Transverse colon (tissue), 4 donors: Measurements from ENCODE around the gene GLA. TPM values are rescaled to one million over a fixed set of nuclear protein-coding genes. Genes with fewer than 3 reads are reported as not detected.

Experiments
- DNase-seq: peaks from one replicate; pipeline ENCODE4 v3.0.0-alpha.2; 2019
- H3K27ac ChIP-seq, 4 donors: fragments of 200-600 bp; sonication (generic); 2 replicates each; pipeline ENCODE4 v1.5.1; 2016 to 2018; ENCODE audit warnings: inconsistent platforms in 4 of 4
- H3K27me3 ChIP-seq: fragments of 200-600 bp; sonication (generic); 2 replicates; pipeline ENCODE4 v1.5.1; 2017; ENCODE audit warnings: inconsistent platforms
- H3K36me3 ChIP-seq, 4 donors: fragments of 200-600 bp; sonication (generic); 2 replicates each; pipeline ENCODE4 v1.5.1; 2017 to 2019; ENCODE audit warnings: inconsistent platforms in 4 of 4
- H3K4me1 ChIP-seq, 4 donors: fragments of 200-600 bp; sonication (generic); 2 replicates each; pipeline ENCODE4 v1.5.1; 2017 to 2020; ENCODE audit warnings: inconsistent platforms in 4 of 4
- H3K4me3 ChIP-seq, 4 donors: fragments of 200-600 bp; sonication (generic); 1 replicate in 1 of 4; 2 replicates in 3 of 4; pipeline versions ENCODE4 v1.5.1 to v1.6.1; 2017 to 2019; ENCODE audit warnings: inconsistent platforms in 4 of 4
- H3K9me3 ChIP-seq, 2 donors: fragments of 200-600 bp; sonication (generic); 2 replicates each; pipeline ENCODE4 v1.5.1; 2017 to 2019; ENCODE audit warnings: inconsistent platforms in 2 of 2
- EP300 ChIP-seq: sonication (generic); formaldehyde crosslinking; IDR thresholded peaks from one replicate; pipeline ENCODE4 v1.6.1; 2017; ENCODE audit warnings: antibody characterized with exemption, low read depth
- POLR2A ChIP-seq: fragments of 450-650 bp; IDR thresholded peaks from one replicate; pipeline ENCODE4 v1.6.1; 2016; ENCODE audit warnings: antibody characterized with exemption, mild to moderate bottlenecking, moderate library complexity
- POLR2AphosphoS5 ChIP-seq, 3 donors: sonication (generic); formaldehyde crosslinking; IDR thresholded peaks; one replicate each; pipeline ENCODE4 v1.6.1; 2016; ENCODE audit warnings: antibody characterized with exemption in 3 of 3
- WGBS, 2 donors: methylation state at CpG; one replicate each; pipeline ENCODE4 v1.1.5; 2018; ENCODE audit warnings: low coverage in 1 of 2; 5-methylcytosine and 5-hydroxymethylcytosine counted together
- in situ Hi-C, 4 donors: fragments of 200-750 bp; cut with MboI; loops; one replicate each; pipeline versions ENCODE4 v1.15.0 to v1.15.1; 2017; ENCODE audit warnings: low sequenced_read_pairs in 3 of 4, low pct_ligation_motif_present in 1 of 4, low pct_unique_long_range_greater_than_20kb in 1 of 4
- intact Hi-C: fragments of 100-400 bp; cut with DNase I; formaldehyde crosslinking; loops from one replicate; pipeline ENCODE4 v1.15.1; 2023; ENCODE audit warnings: low total_unique reads
- total RNA-seq, 4 donors: library from RNA; depleted of rRNA; stranded (reverse); fragments of >200 nt; gene quantifications; one replicate each; pipeline ENCODE4 v1.1.0, GENCODE V29; 2016
- TF ChIP-seq, protein P1 (sequence below), 5 experiments: fragments of 200-600 bp in 3 of 5; fragments of 450-650 bp in 2 of 5; sonication (generic) in 3 of 5; IDR thresholded peaks; 1 replicate in 2 of 5; 2 replicates in 3 of 5; pipeline ENCODE4 v1.5.1; 2016 to 2017; ENCODE audit warnings: antibody characterized with exemption in 5 of 5, inconsistent platforms in 3 of 5, mild to moderate bottlenecking in 2 of 5, moderate library complexity in 1 of 5

The GLA gene
- total RNA-seq = 10 to 100 TPM in 2 of 4 donors, 1 to 10 TPM in 2; 1.4 to 20.8 (median 13.5) TPM

DNA sequence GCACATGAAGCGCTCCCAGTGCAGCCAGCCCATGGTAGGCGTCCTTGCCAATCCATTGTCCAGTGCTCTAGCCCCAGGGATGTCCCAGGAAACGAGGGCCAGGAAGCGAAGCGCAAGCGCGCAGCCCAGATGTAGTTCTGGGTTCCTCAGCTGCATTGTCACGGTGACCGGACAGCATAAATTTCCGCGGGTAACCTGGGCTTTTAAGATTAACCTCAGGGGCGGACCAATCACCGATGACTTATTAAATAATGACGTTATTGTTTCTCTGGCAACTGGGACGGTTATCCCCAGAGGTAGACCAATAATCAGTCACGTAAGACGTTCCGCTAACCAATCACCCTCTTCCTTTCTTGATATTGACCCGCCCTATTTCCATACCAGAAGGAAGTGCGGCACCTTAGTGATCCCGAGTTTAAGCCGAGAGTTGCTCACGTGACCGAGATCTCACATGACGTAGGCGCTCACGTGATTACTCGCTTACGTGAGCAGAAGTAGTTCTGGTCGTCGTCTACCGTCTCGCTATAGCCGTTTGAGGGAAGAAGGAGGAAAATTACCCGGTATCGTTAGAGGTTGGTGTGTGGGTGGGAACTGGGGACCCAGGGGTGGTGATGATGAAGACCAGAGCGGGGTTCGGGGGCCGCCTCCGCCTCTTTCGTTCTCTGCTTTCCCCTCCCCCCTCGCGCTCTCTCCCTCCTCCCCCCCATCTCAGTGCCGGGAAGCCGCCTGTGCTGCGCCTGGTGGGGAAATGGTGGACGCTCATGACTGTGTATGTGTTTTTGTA is at the start of gene GLA, which contains the start of gene HNRNPH2:
TSS of gene GLA (minus strand) at position 178 of the 784 bp plus-strand sequence. CDS start at position 156, 22 bp downstream.
TSS of gene HNRNPH2 (plus strand) at position 475 of the 784 bp plus-strand sequence. CDS start 3,767 bp downstream, outside the sequence.
- H3K9me3 ChIP-seq = no peaks in the 10 kb centered on the region
- DNase-seq = peak; percentile 92
- intact Hi-C loops (no loop called here), in situ Hi-C loops (loop anchor here in 2 of 4 donors (25.0 kb wide), 2 partner anchors 229 to 354 kb away; no protein-coding TSS in a partner anchor)
- TF ChIP-seq EP300 (peak; percentile 34), POLR2AphosphoS5 (IDR thresholded peaks at IDR 0.05) (peak; percentile 77 to 96 (median 95)), POLR2A (peak; percentile 86)
- TF ChIP-seq, protein P1, sequence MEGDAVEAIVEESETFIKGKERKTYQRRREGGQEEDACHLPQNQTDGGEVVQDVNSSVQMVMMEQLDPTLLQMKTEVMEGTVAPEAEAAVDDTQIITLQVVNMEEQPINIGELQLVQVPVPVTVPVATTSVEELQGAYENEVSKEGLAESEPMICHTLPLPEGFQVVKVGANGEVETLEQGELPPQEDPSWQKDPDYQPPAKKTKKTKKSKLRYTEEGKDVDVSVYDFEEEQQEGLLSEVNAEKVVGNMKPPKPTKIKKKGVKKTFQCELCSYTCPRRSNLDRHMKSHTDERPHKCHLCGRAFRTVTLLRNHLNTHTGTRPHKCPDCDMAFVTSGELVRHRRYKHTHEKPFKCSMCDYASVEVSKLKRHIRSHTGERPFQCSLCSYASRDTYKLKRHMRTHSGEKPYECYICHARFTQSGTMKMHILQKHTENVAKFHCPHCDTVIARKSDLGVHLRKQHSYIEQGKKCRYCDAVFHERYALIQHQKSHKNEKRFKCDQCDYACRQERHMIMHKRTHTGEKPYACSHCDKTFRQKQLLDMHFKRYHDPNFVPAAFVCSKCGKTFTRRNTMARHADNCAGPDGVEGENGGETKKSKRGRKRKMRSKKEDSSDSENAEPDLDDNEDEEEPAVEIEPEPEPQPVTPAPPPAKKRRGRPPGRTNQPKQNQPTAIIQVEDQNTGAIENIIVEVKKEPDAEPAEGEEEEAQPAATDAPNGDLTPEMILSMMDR (IDR thresholded peaks at IDR 0.05) = peak in 2 of 5 experiments; percentile 43 to 54
- WGBS, 2 donors = 47% methylated on average over 46 of the region's 47 CpGs; no CpG with 5 or more reads in 1 of the 2 donors
- H3K4me1 ChIP-seq = peaks cover 0 to 31% (median 2%) of the 10 kb centered on the region in 4 donors
- no peaks in the 10 kb centered on the region for H3K27me3 ChIP-seq
- no peaks in the 10 kb centered on the region for H3K36me3 ChIP-seq
- peak within 1 kb of the TSS; percentile 81 to 94 (median 92) for H3K27ac ChIP-seq
- peak within 1 kb of the TSS; percentile 29 to 67 (median 52) for H3K4me3 ChIP-seq

DNA sequence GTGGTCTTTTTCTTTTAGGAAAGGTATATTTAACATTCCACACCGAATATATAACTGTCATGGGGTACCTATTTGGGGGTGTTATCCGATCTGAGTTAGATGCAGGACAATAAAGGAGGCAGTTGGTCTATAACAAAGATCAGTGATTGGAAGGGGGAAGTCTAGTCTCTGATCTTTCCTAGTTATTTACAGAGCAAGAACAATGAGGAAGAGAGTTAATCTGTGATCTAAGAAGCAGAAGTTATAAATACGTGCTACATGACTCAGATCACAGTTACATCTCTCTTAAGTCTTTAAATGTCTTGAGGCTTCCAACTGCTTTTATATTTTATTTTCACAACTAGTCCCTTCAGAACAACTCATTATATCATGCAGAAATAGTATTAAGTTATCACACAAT is 44.3 kb upstream of the GLA start:
- no peaks in the 10 kb centered on the region for H3K36me3 ChIP-seq
- DNase-seq = no peak
- no peaks in the 10 kb centered on the region for H3K4me1 ChIP-seq
- H3K27ac ChIP-seq = no peak overlapping the region
- in situ Hi-C loops (no loop called here), intact Hi-C loops (no loop called here)
- WGBS, 2 donors = 22 to 38% methylated on average over 2 to 3 of the region's 3 CpGs
- no peak for TF ChIP-seq POLR2A
- no peak for TF ChIP-seq EP300
- TF ChIP-seq, protein P1 (IDR thresholded peaks at IDR 0.05) = no peak
- TF ChIP-seq POLR2AphosphoS5 (IDR thresholded peaks at IDR 0.05) = no peak
- H3K4me3 ChIP-seq = no peak overlapping the region
- H3K9me3 ChIP-seq = no peaks in the 10 kb centered on the region
- no peaks in the 10 kb centered on the region for H3K27me3 ChIP-seq

DNA sequence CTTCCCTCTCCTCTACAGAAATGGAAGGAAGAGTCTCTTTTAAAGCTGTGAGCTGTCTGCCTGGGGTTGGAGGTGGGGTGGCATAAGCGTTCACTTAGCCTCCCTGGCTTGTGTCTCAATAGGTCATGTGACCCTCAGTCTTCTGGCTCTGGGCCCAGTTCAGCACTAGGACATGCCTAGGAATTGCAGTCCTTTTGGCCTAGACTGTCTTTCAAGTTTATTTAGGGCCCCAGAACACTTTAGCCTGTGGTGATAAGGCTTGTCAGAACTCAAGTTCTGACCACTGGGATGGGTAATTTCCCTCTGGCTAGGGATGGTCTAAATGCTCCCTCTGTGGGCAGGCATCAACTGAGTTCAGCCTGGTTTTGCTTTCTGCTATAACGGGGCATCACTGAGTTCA is 43.2 kb upstream of the GLA start:
- H3K36me3 ChIP-seq = no peaks in the 10 kb centered on the region
- TF ChIP-seq POLR2A (no peak), POLR2AphosphoS5 (IDR thresholded peaks at IDR 0.05) (no peak), EP300 (no peak)
- TF ChIP-seq, protein P1 (IDR thresholded peaks at IDR 0.05) = no peak
- H3K9me3 ChIP-seq = no peaks in the 10 kb centered on the region
- intact Hi-C loops = no loop called here
- no peak for DNase-seq
- H3K4me1 ChIP-seq = no peaks in the 10 kb centered on the region
- no peak overlapping the region for H3K4me3 ChIP-seq
- 67% methylated on average over 2 of the region's 2 CpGs; no CpG with 5 or more reads in 1 of the 2 donors for WGBS, 2 donors
- in situ Hi-C loops = no loop called here
- H3K27ac ChIP-seq = no peak overlapping the region
- H3K27me3 ChIP-seq = no peaks in the 10 kb centered on the region

DNA sequence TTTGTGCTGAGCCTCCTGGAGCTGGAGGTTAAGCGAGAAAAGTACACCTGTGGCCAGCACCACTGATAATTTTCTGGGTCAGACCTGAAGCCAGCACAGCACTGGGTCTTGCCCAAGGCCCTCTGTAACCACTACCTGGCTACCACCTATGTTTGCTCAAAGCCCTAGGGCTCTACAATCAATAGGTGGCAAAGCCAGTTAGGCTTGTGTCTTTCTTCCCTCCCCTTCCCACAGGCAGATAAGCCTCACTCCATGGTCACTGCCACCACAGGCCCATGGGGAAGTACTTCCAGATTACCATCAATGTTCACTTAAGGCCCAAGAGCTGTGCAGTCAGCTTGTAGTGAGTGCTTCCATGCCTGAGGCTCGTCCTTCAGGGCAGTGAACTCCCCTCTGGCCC is 42.4 kb upstream of the GLA start:
- Histone ChIP-seq H3K9me3 (no peaks in the 10 kb centered on the region), H3K27ac (no peak overlapping the region), H3K4me1 (no peaks in the 10 kb centered on the region), H3K4me3 (no peak overlapping the region), H3K36me3 (no peaks in the 10 kb centered on the region), H3K27me3 (no peaks in the 10 kb centered on the region)
- TF ChIP-seq POLR2AphosphoS5 (IDR thresholded peaks at IDR 0.05) (no peak), POLR2A (no peak), EP300 (no peak)
- TF ChIP-seq, protein P1 (IDR thresholded peaks at IDR 0.05) = no peak
- 65% methylated on average over 2 of the region's 2 CpGs; no CpG with 5 or more reads in 1 of the 2 donors for WGBS, 2 donors
- intact Hi-C loops (no loop called here), in situ Hi-C loops (no loop called here)
- no peak for DNase-seq
